Activated gamma-delta T cell treated with Interleukin-2 at 50 U/mL for 16 hours (primary cell): ENCODE measurements around the gene MEGF10.
"Not testable (repeated sequence)": the region's sequence is repeated elsewhere in the genome, so short reads cannot be mapped to it uniquely, and the experiment has no call there.

ENCODE experiments used
- DNase-seq: peaks from one replicate; pipeline ENCODE4 v3.0.0-alpha.2; 2020

The MEGF10 gene

GRCh38 chr5:127290019-127290945 lies at the start of gene MEGF10:
Gene MEGF10 (plus strand): TSS chr5:127290796. CDS start chr5:127331309, 40,513 bp downstream.
- DNase-seq = no peak

- DNase-seq = no peak
These were observed 47.6 kb upstream of the MEGF10 start for GRCh38 chr5:127243011-127243410.

GRCh38 chr5:127254729-127255284 lies 35.8 kb upstream of the MEGF10 start:
- DNase-seq = no peak

- no peak for DNase-seq
These were observed 33.6 kb upstream of the MEGF10 start for GRCh38 chr5:127256886-127257597.

- DNase-seq = no peak
These were observed 29.9 kb upstream of the MEGF10 start for GRCh38 chr5:127260686-127261085.

GRCh38 chr5:127265473-127265872 lies 25.1 kb upstream of the MEGF10 start:
- not testable (repeated sequence) for DNase-seq

- DNase-seq = peak; percentile 10
These were observed 22.3 kb upstream of the MEGF10 start for GRCh38 chr5:127268342-127268741.

- DNase-seq = not testable (repeated sequence)
These were observed 19.9 kb upstream of the MEGF10 start for GRCh38 chr5:127270713-127271112.

GRCh38 chr5:127275641-127276193 lies 14.9 kb upstream of the MEGF10 start:
- DNase-seq = no peak

GRCh38 chr5:127280491-127281220 lies 9.9 kb upstream of the MEGF10 start:
- DNase-seq = no peak

GRCh38 chr5:127281609-127282008 lies 9.0 kb upstream of the MEGF10 start:
- DNase-seq = no peak

- no peak for DNase-seq
These were observed 1.9 kb upstream of the MEGF10 start for GRCh38 chr5:127288676-127289075.

- no peak for DNase-seq
These were observed 524 bp downstream of the MEGF10 start for GRCh38 chr5:127290946-127291693.

- DNase-seq = no peak
These were observed 1.6 kb downstream of the MEGF10 start for GRCh38 chr5:127292030-127292735.

GRCh38 chr5:127293373-127293772 lies 2.8 kb downstream of the MEGF10 start:
- no peak for DNase-seq

- no peak for DNase-seq
These were observed 4.2 kb downstream of the MEGF10 start for GRCh38 chr5:127294829-127295228.

GRCh38 chr5:127295454-127295853 lies 4.9 kb downstream of the MEGF10 start:
- DNase-seq = no peak

- DNase-seq = no peak
These were observed 5.7 kb downstream of the MEGF10 start for GRCh38 chr5:127296321-127296720.

- not testable (repeated sequence) for DNase-seq
These were observed 6.3 kb downstream of the MEGF10 start for GRCh38 chr5:127296894-127297293.

GRCh38 chr5:127297348-127298035 lies 6.9 kb downstream of the MEGF10 start:
- no peak for DNase-seq

- no peak for DNase-seq
These were observed 7.4 kb downstream of the MEGF10 start for GRCh38 chr5:127298036-127298429.
